Measurements from ENCODE around the gene SHROOM3.

Gene SHROOM3

GRCh38 chr4:76751612-76752343 lies 316.7 kb downstream of the SHROOM3 start:
- Histone ChIP-seq H3K9ac (ENCODE audit: low read length) (no peak overlapping the region), H2AFZ (ENCODE audit: low read depth, low read length, severe bottlenecking) (no peak overlapping the region), H3K36me3 (ENCODE audit: low read length) (no peaks in the 10 kb centered on the region), H3K79me2 (ENCODE audit: insufficient read depth, low read length) (no peaks in the 10 kb centered on the region), H3K4me2 (ENCODE audit: low read depth, low read length, poor library complexity, severe bottlenecking) (no peak overlapping the region), H3K4me3 (ENCODE audit: insufficient read depth, low read length, poor library complexity, severe bottlenecking) (no peak overlapping the region), H3K9me2 (replicated peaks; ENCODE audit: insufficient read depth, low read length) (no peaks in the 10 kb centered on the region), H3K27me3 (ENCODE audit: low read length) (no peaks in the 10 kb centered on the region), H4K20me1 (ENCODE audit: low read depth, low read length) (no peaks in the 10 kb centered on the region), H3K9me3 (ENCODE audit: insufficient read depth, low read length) (no peaks in the 10 kb centered on the region), H3F3A (ENCODE audit: insufficient read depth) (no peaks in the 10 kb centered on the region), H3K27ac (ENCODE audit: low read depth, low read length) (no peak overlapping the region)
- TF ChIP-seq EZH2phosphoT487 (conservative IDR thresholded peaks at IDR 0.05; ENCODE audit: low read length), result no peak
- TF ChIP-seq CTCF (IDR thresholded peaks at IDR 0.05; ENCODE audit: insufficient read depth, low read length, poor library complexity, severe bottlenecking), result no peak

- H3K9me3 ChIP-seq (ENCODE audit: insufficient read depth, low read length), result no peaks in the 10 kb centered on the region
- no peak overlapping the region for H2AFZ ChIP-seq (ENCODE audit: low read depth, low read length, severe bottlenecking)
- H3K36me3 ChIP-seq (ENCODE audit: low read length), result no peaks in the 10 kb centered on the region
- H3K27me3 ChIP-seq (ENCODE audit: low read length), result no peaks in the 10 kb centered on the region
- H3F3A ChIP-seq (ENCODE audit: insufficient read depth), result no peaks in the 10 kb centered on the region
- H3K9ac ChIP-seq (ENCODE audit: low read length), result no peak overlapping the region
- no peak overlapping the region for H3K4me3 ChIP-seq (ENCODE audit: insufficient read depth, low read length, poor library complexity, severe bottlenecking)
- H3K9me2 ChIP-seq (replicated peaks; ENCODE audit: insufficient read depth, low read length), result no peaks in the 10 kb centered on the region
- no peak for TF ChIP-seq EZH2phosphoT487 (conservative IDR thresholded peaks at IDR 0.05; ENCODE audit: low read length)
- no peak for TF ChIP-seq CTCF (IDR thresholded peaks at IDR 0.05; ENCODE audit: insufficient read depth, low read length, poor library complexity, severe bottlenecking)
- no peak overlapping the region for H3K4me2 ChIP-seq (ENCODE audit: low read depth, low read length, poor library complexity, severe bottlenecking)
- H3K27ac ChIP-seq (ENCODE audit: low read depth, low read length), result no peak overlapping the region
- no peaks in the 10 kb centered on the region for H3K79me2 ChIP-seq (ENCODE audit: insufficient read depth, low read length)
- no peaks in the 10 kb centered on the region for H4K20me1 ChIP-seq (ENCODE audit: low read depth, low read length)
These were observed 318.0 kb downstream of the SHROOM3 start for GRCh38 chr4:76752861-76753501.

GRCh38 chr4:76753814-76754213 lies 318.8 kb downstream of the SHROOM3 start:
- Histone ChIP-seq H3K4me3 (ENCODE audit: insufficient read depth, low read length, poor library complexity, severe bottlenecking) (no peak overlapping the region), H3K27ac (ENCODE audit: low read depth, low read length) (no peak overlapping the region), H3K9ac (ENCODE audit: low read length) (no peak overlapping the region), H3K9me2 (replicated peaks; ENCODE audit: insufficient read depth, low read length) (no peaks in the 10 kb centered on the region), H3K36me3 (ENCODE audit: low read length) (no peaks in the 10 kb centered on the region), H2AFZ (ENCODE audit: low read depth, low read length, severe bottlenecking) (no peak overlapping the region), H3K4me2 (ENCODE audit: low read depth, low read length, poor library complexity, severe bottlenecking) (no peak overlapping the region), H3K27me3 (ENCODE audit: low read length) (no peaks in the 10 kb centered on the region), H3F3A (ENCODE audit: insufficient read depth) (no peaks in the 10 kb centered on the region), H3K79me2 (ENCODE audit: insufficient read depth, low read length) (no peaks in the 10 kb centered on the region), H4K20me1 (ENCODE audit: low read depth, low read length) (no peaks in the 10 kb centered on the region), H3K9me3 (ENCODE audit: insufficient read depth, low read length) (no peaks in the 10 kb centered on the region)
- no peak for TF ChIP-seq CTCF (IDR thresholded peaks at IDR 0.05; ENCODE audit: insufficient read depth, low read length, poor library complexity, severe bottlenecking)
- no peak for TF ChIP-seq EZH2phosphoT487 (conservative IDR thresholded peaks at IDR 0.05; ENCODE audit: low read length)
